Vagina (tissue), 2 donors: Measurements from ENCODE around the gene BRMS1.

Source experiments
- CTCF ChIP-seq, 3 experiments: fragments of 450-650 bp in 2 of 3; fragments of 200-600 bp in 1 of 3; sonication (generic) in 1 of 3; IDR thresholded peaks; one replicate each; pipeline ENCODE4 v1.5.1; 2017 to 2019; ENCODE audit warnings: antibody characterized with exemption in 3 of 3, mild to moderate bottlenecking in 2 of 3, moderate library complexity in 2 of 3
- POLR2A ChIP-seq, 2 donors: fragments of 450-650 bp; IDR thresholded peaks; one replicate each; pipeline ENCODE4 v1.6.1; 2017; ENCODE audit warnings: antibody characterized with exemption in 2 of 2, mild to moderate bottlenecking in 2 of 2, moderate library complexity in 2 of 2
- POLR2AphosphoS5 ChIP-seq, 2 donors: sonication (generic); formaldehyde crosslinking; IDR thresholded peaks; one replicate each; pipeline ENCODE4 v1.9.0; 2017; ENCODE audit warnings: antibody characterized with exemption in 2 of 2, mild to moderate bottlenecking in 2 of 2, low read depth in 1 of 2; ENCODE audit not compliant: insufficient read depth in 1 of 2

GRCh38 chr11:66297610-66298009, 47.3 kb downstream of the BRMS1 start:
- no peak for TF ChIP-seq CTCF (IDR thresholded peaks at IDR 0.05)
- TF ChIP-seq POLR2AphosphoS5 (IDR thresholded peaks at IDR 0.05; ENCODE audit: insufficient read depth in 1 of 2, low read depth in 1 of 2), result no peak
- TF ChIP-seq POLR2A (IDR thresholded peaks at IDR 0.05), result no peak
